SH-SY5Y (cell line): ENCODE results near the gene CARNS1.

Experiments used
- GATA2 ChIP-seq: IDR thresholded peaks from 2 replicates; pipeline ENCODE4 v1.6.1; 2011; ENCODE audit warnings: mild to moderate bottlenecking, low read depth, low read length
- GATA3 ChIP-seq: IDR thresholded peaks from 2 replicates; pipeline ENCODE4 v1.6.1; 2011; ENCODE audit warnings: low read depth, mild to moderate bottlenecking, low read length, moderate library complexity

Gene CARNS1

GRCh38 chr11:67372993-67373647 lies 42.4 kb upstream of the CARNS1 start, which contains the start of gene CLCF1:
CLCF1 (minus strand) TSS chr11:67373598; CDS start chr11:67373539, 59 bp downstream.
- TF ChIP-seq GATA2 (no peak), GATA3 (no peak)

- TF ChIP-seq GATA3 (no peak), GATA2 (no peak)
Measured at GRCh38 chr11:67373648-67374570, 41.6 kb upstream of the CARNS1 start.

GRCh38 chr11:67374571-67375281 lies 40.8 kb upstream of the CARNS1 start:
- TF ChIP-seq GATA3 (no peak), GATA2 (no peak)

GRCh38 chr11:67375320-67376055 lies 40.0 kb upstream of the CARNS1 start:
- TF ChIP-seq GATA3: no peak
- no peak for TF ChIP-seq GATA2

GRCh38 chr11:67376063-67376820 lies 39.2 kb upstream of the CARNS1 start:
- TF ChIP-seq GATA3 (no peak), GATA2 (no peak)

GRCh38 chr11:67376873-67377808 lies 38.3 kb upstream of the CARNS1 start:
- TF ChIP-seq GATA3 (no peak), GATA2 (no peak)

- TF ChIP-seq GATA3 (no peak), GATA2 (no peak)
Measured at GRCh38 chr11:67378544-67378943, 36.9 kb upstream of the CARNS1 start.

- TF ChIP-seq GATA3: no peak
- 0 out of 2 replicates have a peak, but pooled peaks have one; percentile 10 for TF ChIP-seq GATA2
Measured at GRCh38 chr11:67379061-67380058, 36.1 kb upstream of the CARNS1 start.

- TF ChIP-seq GATA3 (no peak), GATA2 (no peak)
Measured at GRCh38 chr11:67381244-67381972, 34.1 kb upstream of the CARNS1 start.

- TF ChIP-seq GATA2 (0 out of 2 replicates have a peak, but pooled peaks have one; percentile 26), GATA3 (no peak)
Measured at GRCh38 chr11:67382276-67383136, 33.0 kb upstream of the CARNS1 start.
